IMR-90 (cell line): ENCODE results near the gene CC2D2A. TPM values are rescaled to one million over a fixed set of nuclear protein-coding genes. Genes with fewer than 3 reads are reported as not detected.

ENCODE experiments used
- ATAC-seq: fragments of 200-7000 bp; cut with Tn5 transposase; 2 replicates; pipeline ENCODE4 v1.9.1; 2020; ENCODE audit warnings: low read depth, mild to moderate bottlenecking, moderate library complexity
- BruUV-seq: library from RNA; stranded (reverse); fragments of 400-500 nt; replicated peaks from 2 replicates; lab custom pipeline; 2021; lab: Mats Ljungman, UMichigan
- CTCF ChIA-PET: fragments of 300-600 bp; formaldehyde crosslinking; extraction: SDS; loops from one replicate; lab custom pipeline; 2021; ENCODE audit warnings: antibody characterized with exemption; lab: Yijun Ruan, JAX
- POLR2A ChIA-PET: fragments of 300-600 bp; sonication (Branson Sonifier 250); formaldehyde crosslinking; loops from one replicate; lab custom pipeline; 2022; ENCODE audit warnings: antibody characterized with exemption; ENCODE audit not compliant: unreplicated experiment; lab: Charles Lee
- DNase-seq: peaks from one replicate; pipeline ENCODE4 v3.0.0; 2013
- H2AFZ ChIP-seq: replicated peaks from 2 replicates; pipeline ENCODE3; 2013; ENCODE audit warnings: low read length, mild to moderate bottlenecking; ENCODE audit not compliant: poor library complexity
- H2AK5ac ChIP-seq: 2 replicates; pipeline ENCODE4 v1.6.1; 2013; ENCODE audit warnings: low read depth, low read length, inconsistent platforms
- H2AK9ac ChIP-seq: replicated peaks from 2 replicates; pipeline ENCODE3; 2013; ENCODE audit warnings: mild to moderate bottlenecking, low read depth, low read length, moderate library complexity; ENCODE audit not compliant: poor library complexity
- H2BK120ac ChIP-seq: 2 replicates; pipeline ENCODE4 v1.6.1; 2013; ENCODE audit warnings: low read depth, low read length, inconsistent platforms
- H2BK15ac ChIP-seq: 3 replicates; pipeline ENCODE4 v1.6.1; 2013; ENCODE audit warnings: low read depth, low read length, inconsistent platforms
- H2BK20ac ChIP-seq: 2 replicates; pipeline ENCODE4 v1.6.1; 2013; ENCODE audit warnings: low read depth, mild to moderate bottlenecking, inconsistent platforms, low read length, moderate library complexity
- H2BK5ac ChIP-seq: 2 replicates; pipeline ENCODE4 v1.6.1; 2013; ENCODE audit warnings: mild to moderate bottlenecking, low read depth, low read length, inconsistent platforms; ENCODE audit not compliant: poor library complexity, severe bottlenecking
- H3K14ac ChIP-seq: replicated peaks from 2 replicates; pipeline ENCODE4 v1.6.1; 2013; ENCODE audit warnings: low read depth, low read length, inconsistent platforms
- H3K18ac ChIP-seq: 2 replicates; pipeline ENCODE4 v1.6.1; 2013; ENCODE audit warnings: low read depth, low read length, control low read depth
- H3K23ac ChIP-seq: 2 replicates; pipeline ENCODE4 v1.6.1; 2013; ENCODE audit warnings: low read depth, low read length, inconsistent platforms
- H3K27ac ChIP-seq: 2 replicates; pipeline ENCODE4 v1.5.1; 2013; ENCODE audit warnings: mild to moderate bottlenecking, control low read depth, low read length; ENCODE audit not compliant: insufficient read depth
- H3K27me3 ChIP-seq: 2 replicates; pipeline ENCODE4 v1.6.1; 2013; ENCODE audit warnings: low read length; ENCODE audit not compliant: control insufficient read depth, insufficient read depth
- H3K36me3 ChIP-seq: 2 replicates; pipeline ENCODE4 v1.6.1; 2013; ENCODE audit warnings: low read length, mixed read lengths; ENCODE audit not compliant: control insufficient read depth, insufficient read depth
- H3K4ac ChIP-seq: 2 replicates; pipeline ENCODE4 v1.6.1; 2013; ENCODE audit warnings: low read depth, low read length, inconsistent platforms
- H3K4me1 ChIP-seq: 2 replicates; pipeline ENCODE4 v1.6.1; 2013; ENCODE audit warnings: low read length, mixed read lengths; ENCODE audit not compliant: control insufficient read depth, insufficient read depth
- H3K4me2 ChIP-seq: 2 replicates; pipeline ENCODE4 v1.6.1; 2013; ENCODE audit warnings: low read depth, mild to moderate bottlenecking, control low read depth, low read length, moderate library complexity
- H3K4me3 ChIP-seq: 2 replicates; pipeline ENCODE4 v1.5.1; 2013; ENCODE audit warnings: low read depth, mild to moderate bottlenecking, control low read depth, low read length, moderate library complexity; ENCODE audit not compliant: insufficient read depth
- H3K56ac ChIP-seq: 2 replicates; pipeline ENCODE4 v1.6.1; 2013; ENCODE audit warnings: low read length, inconsistent platforms; ENCODE audit not compliant: insufficient read depth; ENCODE audit errors: extremely low read depth
- H3K79me1 ChIP-seq, 2 experiments: 2 replicates each; pipeline ENCODE4 v1.6.1; 2013; ENCODE audit warnings: low read length in 2 of 2, inconsistent platforms in 1 of 2, low read depth in 1 of 2
- H3K9ac ChIP-seq: 2 replicates; pipeline ENCODE4 v1.6.1; 2013; ENCODE audit warnings: low read depth, low read length, control low read depth
- H3K9me1 ChIP-seq: 2 replicates; pipeline ENCODE4 v1.6.1; 2013; ENCODE audit warnings: low read length, inconsistent platforms; ENCODE audit not compliant: insufficient read depth
- H3K9me3 ChIP-seq: 2 replicates; pipeline ENCODE4 v1.6.1; 2013; ENCODE audit warnings: low read length; ENCODE audit not compliant: control insufficient read depth, insufficient read depth
- H4K20me1 ChIP-seq: 2 replicates; pipeline ENCODE4 v1.6.1; 2013; ENCODE audit warnings: low read length, inconsistent platforms; ENCODE audit not compliant: insufficient read depth
- H4K5ac ChIP-seq: 2 replicates; pipeline ENCODE4 v1.6.1; 2013; ENCODE audit warnings: mild to moderate bottlenecking, low read depth, low read length, control low read depth
- H4K8ac ChIP-seq, 2 experiments: 2 replicates each; pipeline ENCODE4 v1.6.1; 2013; ENCODE audit warnings: low read depth in 2 of 2, low read length in 2 of 2, control low read depth in 1 of 2, inconsistent platforms in 1 of 2
- H4K91ac ChIP-seq: 2 replicates; pipeline ENCODE4 v1.6.1; 2013; ENCODE audit warnings: low read depth, low read length, inconsistent platforms; ENCODE audit not compliant: insufficient read depth
- BHLHE40 ChIP-seq: fragments of 150-350 bp; IDR thresholded peaks from 2 replicates; pipeline ENCODE4 v1.6.1; 2016; ENCODE audit warnings: mild to moderate bottlenecking, low read depth, low read length
- CHD1 ChIP-seq: IDR thresholded peaks from 2 replicates; pipeline ENCODE4 v1.6.1; 2012; ENCODE audit warnings: low read depth, low read length, improper control_type of control experiment
- ELK1 ChIP-seq: fragments of 150-350 bp; IDR thresholded peaks from 2 replicates; pipeline ENCODE4 v1.6.1; 2016; ENCODE audit warnings: low read depth, mild to moderate bottlenecking, low read length, moderate library complexity, borderline replicate concordance
- FOS ChIP-seq: fragments of 150-350 bp; IDR thresholded peaks from 2 replicates; pipeline ENCODE4 v1.6.1; 2016; ENCODE audit warnings: low read depth, low read length
- MAFK ChIP-seq: IDR thresholded peaks from 2 replicates; pipeline ENCODE4 v1.6.1; 2012; ENCODE audit warnings: low read depth, low read length, improper control_type of control experiment
- MAZ ChIP-seq: IDR thresholded peaks from 2 replicates; pipeline ENCODE4 v1.6.1; 2012; ENCODE audit warnings: low read depth, mild to moderate bottlenecking, low read length, improper control_type of control experiment, moderate library complexity, borderline replicate concordance
- NFE2L2 ChIP-seq: fragments of 150-350 bp; IDR thresholded peaks from 2 replicates; pipeline ENCODE4 v1.6.1; 2016; ENCODE audit warnings: low read depth, mild to moderate bottlenecking, low read length
- POLR2A ChIP-seq: IDR thresholded peaks from 2 replicates; pipeline ENCODE4 v1.6.1; 2012; ENCODE audit warnings: mild to moderate bottlenecking, low read depth, low read length
- RCOR1 ChIP-seq: IDR thresholded peaks from 2 replicates; pipeline ENCODE4 v1.6.1; 2012; ENCODE audit warnings: mild to moderate bottlenecking, low read length, improper control_type of control experiment; ENCODE audit not compliant: insufficient replicate concordance
- RFX5 ChIP-seq: IDR thresholded peaks from 2 replicates; pipeline ENCODE4 v1.8.0; 2012; ENCODE audit warnings: low read depth, mild to moderate bottlenecking, low read length, moderate library complexity
- SMC3 ChIP-seq: fragments of 150-350 bp; IDR thresholded peaks from 2 replicates; pipeline ENCODE4 v1.6.1; 2016; ENCODE audit warnings: low read depth, mild to moderate bottlenecking, antibody characterized with exemption, low read length, moderate library complexity
- WGBS, 2 experiments: methylation state at CpG; one replicate each; pipeline versions ENCODE4 v1.1.5 to v1.1.7; 2013; ENCODE audit warnings: missing lambda C conversion rate in 2 of 2; ENCODE audit not compliant: insufficient read length in 1 of 2; ENCODE audit errors: extremely low coverage in 2 of 2; 5-methylcytosine and 5-hydroxymethylcytosine counted together
- dilution Hi-C: fragments of 300-500 bp; cut with HindIII; formaldehyde crosslinking; loops from one replicate; pipeline ENCODE4 v1.14.3; 2018; ENCODE audit warnings: low sequenced_read_pairs; ENCODE audit not compliant: unreplicated experiment
- in situ Hi-C: fragments of 300-500 bp; cut with MboI; formaldehyde crosslinking; loops from 3 replicates; pipeline ENCODE4 v1.14.3; 2019; ENCODE audit warnings: low sequenced_read_pairs, inconsistent platforms, mixed read lengths
- intact Hi-C: fragments of 100-400 bp; cut with micrococcal nuclease; formaldehyde crosslinking; loops from 2 replicates; pipeline ENCODE4 v1.10.0; 2022
- polyA plus RNA-seq, 3 experiments: library from polyadenylated mRNA; depleted of rRNA; stranded (reverse); fragments of >200 nt; gene quantifications; 2 replicates each; pipeline ENCODE4 v1.2.3, GENCODE V29; 2012; ENCODE audit warnings: low replicate concordance in 1 of 3
- total RNA-seq: library from RNA; depleted of rRNA; stranded (reverse); fragments of >200 nt; gene quantifications from 2 replicates; pipeline ENCODE4 v1.2.3, GENCODE V29; 2012
- TF ChIP-seq, protein P1 (sequence below): fragments of 150-350 bp; IDR thresholded peaks from 2 replicates; pipeline ENCODE4 v1.6.1; 2017; ENCODE audit warnings: mild to moderate bottlenecking, antibody characterized with exemption, low read length, low read depth
- TF ChIP-seq, protein P2 (sequence below): conservative IDR thresholded peaks from 2 replicates; pipeline ENCODE4 v1.5.1; 2012; ENCODE audit warnings: mild to moderate bottlenecking, low read depth, low read length, improper control_type of control experiment

Gene CC2D2A
- total and polyA plus RNA-seq, 2 of the 4 experiments (the other 2 are of a cell fraction): 20.8 to 26.3 TPM

- in situ Hi-C loops: no loop called here
- no peak overlapping the region for H4K91ac ChIP-seq
- H4K8ac ChIP-seq: no peak overlapping the region
- H3K18ac ChIP-seq: no peak overlapping the region
- no peak overlapping the region for H3K23ac ChIP-seq
- H2BK120ac ChIP-seq: no peak overlapping the region
- H4K5ac ChIP-seq: no peak overlapping the region
- H3K4me2 ChIP-seq: no peak overlapping the region
- WGBS, 2 experiments: 100% methylated on average over 4 of the region's 7 CpGs; no CpG with 5 or more reads in 1 of the 2 experiments
- no peak overlapping the region for H3K27ac ChIP-seq
- dilution Hi-C loops: no loop called here
- H3K4me3 ChIP-seq: no peak overlapping the region
- H2BK20ac ChIP-seq: no peak overlapping the region
- no peak overlapping the region for H2AK9ac ChIP-seq
- H3K9me1 ChIP-seq: peaks cover 5% of the 10 kb centered on the region; the same call in 1 of the 2 replicates
- peaks cover 3 to 10% of the 10 kb centered on the region in 2 experiments; a peak in 2 of 4 replicates for H3K79me1 ChIP-seq
- intact Hi-C loops: no loop called here
- H2BK5ac ChIP-seq: no peak overlapping the region
- no peak overlapping the region for H3K4ac ChIP-seq
- no peak for TF ChIP-seq RCOR1
- no peak for TF ChIP-seq POLR2A
- TF ChIP-seq MAFK: no peak
- TF ChIP-seq, protein P1, sequence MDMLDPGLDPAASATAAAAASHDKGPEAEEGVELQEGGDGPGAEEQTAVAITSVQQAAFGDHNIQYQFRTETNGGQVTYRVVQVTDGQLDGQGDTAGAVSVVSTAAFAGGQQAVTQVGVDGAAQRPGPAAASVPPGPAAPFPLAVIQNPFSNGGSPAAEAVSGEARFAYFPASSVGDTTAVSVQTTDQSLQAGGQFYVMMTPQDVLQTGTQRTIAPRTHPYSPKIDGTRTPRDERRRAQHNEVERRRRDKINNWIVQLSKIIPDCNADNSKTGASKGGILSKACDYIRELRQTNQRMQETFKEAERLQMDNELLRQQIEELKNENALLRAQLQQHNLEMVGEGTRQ: no peak
- TF ChIP-seq BHLHE40: no peak
- TF ChIP-seq, protein P2, sequence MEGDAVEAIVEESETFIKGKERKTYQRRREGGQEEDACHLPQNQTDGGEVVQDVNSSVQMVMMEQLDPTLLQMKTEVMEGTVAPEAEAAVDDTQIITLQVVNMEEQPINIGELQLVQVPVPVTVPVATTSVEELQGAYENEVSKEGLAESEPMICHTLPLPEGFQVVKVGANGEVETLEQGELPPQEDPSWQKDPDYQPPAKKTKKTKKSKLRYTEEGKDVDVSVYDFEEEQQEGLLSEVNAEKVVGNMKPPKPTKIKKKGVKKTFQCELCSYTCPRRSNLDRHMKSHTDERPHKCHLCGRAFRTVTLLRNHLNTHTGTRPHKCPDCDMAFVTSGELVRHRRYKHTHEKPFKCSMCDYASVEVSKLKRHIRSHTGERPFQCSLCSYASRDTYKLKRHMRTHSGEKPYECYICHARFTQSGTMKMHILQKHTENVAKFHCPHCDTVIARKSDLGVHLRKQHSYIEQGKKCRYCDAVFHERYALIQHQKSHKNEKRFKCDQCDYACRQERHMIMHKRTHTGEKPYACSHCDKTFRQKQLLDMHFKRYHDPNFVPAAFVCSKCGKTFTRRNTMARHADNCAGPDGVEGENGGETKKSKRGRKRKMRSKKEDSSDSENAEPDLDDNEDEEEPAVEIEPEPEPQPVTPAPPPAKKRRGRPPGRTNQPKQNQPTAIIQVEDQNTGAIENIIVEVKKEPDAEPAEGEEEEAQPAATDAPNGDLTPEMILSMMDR: no peak
- TF ChIP-seq RFX5: no peak
- no peak for TF ChIP-seq SMC3
- TF ChIP-seq ELK1: no peak
- TF ChIP-seq MAZ: no peak
- no peak for TF ChIP-seq CHD1
- no peak for TF ChIP-seq FOS
- no peak for TF ChIP-seq NFE2L2
- H3K4me1 ChIP-seq: no peaks in the 10 kb centered on the region
- H3K27me3 ChIP-seq: no peaks in the 10 kb centered on the region
- DNase-seq (no peak), ATAC-seq (no peak)
- POLR2A ChIA-PET: no interaction called here
- no TSS peak for BruUV-seq
- H3K56ac ChIP-seq: no peak overlapping the region
- no peak overlapping the region for H2AK5ac ChIP-seq
- peaks cover 9% of the 10 kb centered on the region for H3K36me3 ChIP-seq
- no peak overlapping the region for H3K14ac ChIP-seq
- no peak overlapping the region for H3K9ac ChIP-seq
- H3K9me3 ChIP-seq: peaks cover 3% of the 10 kb centered on the region; the same call in 1 of the 2 replicates
- no peaks in the 10 kb centered on the region for H4K20me1 ChIP-seq
- H2AFZ ChIP-seq: no peak overlapping the region
- H2BK15ac ChIP-seq: no peak overlapping the region
- CTCF ChIA-PET: interaction anchor here (1.1 kb wide), 1 partner anchor 12 kb away, joined by 3 read pairs; no protein-coding TSS in a partner anchor
These were observed 31.0 kb downstream of the CC2D2A start for GRCh38 chr4:15500701-15501100.
